ENCODE results near the gene MXD1. TPM values are rescaled to one million over a fixed set of nuclear protein-coding genes. Genes with fewer than 3 reads are reported as not detected.

MXD1 gene
- total RNA-seq, 1 experiment from 2014 or later = 3.7 TPM

DNA sequence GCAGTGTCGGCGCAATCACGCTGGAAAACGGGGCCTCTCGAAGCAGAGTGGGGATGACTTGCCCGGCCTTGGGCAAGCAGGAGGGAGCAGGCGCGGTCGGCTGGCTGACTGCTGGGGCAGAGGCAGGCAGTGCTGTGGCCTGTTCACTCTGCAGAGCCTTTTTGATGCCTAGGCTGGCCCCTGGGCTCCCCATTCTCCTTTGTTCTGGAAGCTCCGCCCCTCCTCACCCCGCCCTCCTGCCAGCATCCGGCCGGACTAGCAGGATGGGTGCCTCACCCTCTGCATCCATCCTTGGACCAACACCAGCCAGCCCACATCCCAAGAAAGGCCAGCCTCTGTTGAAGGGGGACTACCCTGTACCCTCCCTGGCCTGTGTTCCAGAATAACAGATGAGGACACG, 46.6 kb downstream of the MXD1 start, which contains the start of gene ASPRV1:
Gene ASPRV1 (minus strand): TSS at position 136 of the 400 bp plus-strand sequence. CDS start 195 bp downstream, outside the sequence.
- H3K18ac ChIP-seq (ENCODE audit: insufficient read length, low read depth, low read length) = no peak within 1 kb of the TSS
- H2BK15ac ChIP-seq (ENCODE audit: low read depth, low read length) = no peak within 1 kb of the TSS
- H2AK5ac ChIP-seq (ENCODE audit: insufficient read length, low read length) = no peak within 1 kb of the TSS
- Mint-ChIP-seq H3K4me3 (no peak within 1 kb of the TSS; a peak in 1 of 5 replicates), H3K36me3 (ENCODE audit: insufficient read depth in 1 of 3, low read depth in 3 of 3) (no peaks in the 10 kb centered on the region), H3K27ac (no peak within 1 kb of the TSS; a peak in 1 of 7 replicates), H3K4me1 (peaks cover 15 to 17% of the 10 kb centered on the region in 2 experiments), H3K9me3 (no peaks in the 10 kb centered on the region), H3K27me3 (ENCODE audit: low read depth) (peaks cover 8% of the 10 kb centered on the region)
- no peak within 1 kb of the TSS for H3K27ac ChIP-seq (ENCODE audit: insufficient read length, low read depth, low read length)
- no peak within 1 kb of the TSS for H3K56ac ChIP-seq (ENCODE audit: insufficient read length, low read depth, low read length)
- no peak within 1 kb of the TSS for H2BK20ac ChIP-seq (ENCODE audit: low read depth, low read length, poor library complexity, severe bottlenecking)
- no peaks in the 10 kb centered on the region for H4K20me1 ChIP-seq (ENCODE audit: control insufficient read depth, insufficient read depth, insufficient read length)
- no CpG with 5 or more reads among the region's 14 CpGs for WGBS (ENCODE audit: extremely low coverage, insufficient read length, low lambda C conversion rate)
- H4K91ac ChIP-seq (ENCODE audit: insufficient read length, low read depth, low read length) = no peak within 1 kb of the TSS
- no peak within 1 kb of the TSS for H3K4ac ChIP-seq (ENCODE audit: low read depth, low read length)
- no peaks in the 10 kb centered on the region for H3K9me3 ChIP-seq (ENCODE audit: control insufficient read depth, low read depth, low read length)
- H2AFZ ChIP-seq (ENCODE audit: low read length) = no peak within 1 kb of the TSS
- no peaks in the 10 kb centered on the region; the same call in 1 of the 2 replicates for H3K4me1 ChIP-seq (ENCODE audit: insufficient read depth, low read length)
- no peak within 1 kb of the TSS for H3T11ph ChIP-seq (ENCODE audit: low read length)
- H3K14ac ChIP-seq (ENCODE audit: insufficient read depth, low read length) = no peak within 1 kb of the TSS
- no peak within 1 kb of the TSS for H2BK12ac ChIP-seq (ENCODE audit: insufficient read length, low read depth, low read length)
- no peak within 1 kb of the TSS for H2BK5ac ChIP-seq (ENCODE audit: insufficient read length, low read length)
- no peak within 1 kb of the TSS for H3K4me2 ChIP-seq (ENCODE audit: insufficient read depth, insufficient read length, low read length)
- TF ChIP-seq, protein P1, sequence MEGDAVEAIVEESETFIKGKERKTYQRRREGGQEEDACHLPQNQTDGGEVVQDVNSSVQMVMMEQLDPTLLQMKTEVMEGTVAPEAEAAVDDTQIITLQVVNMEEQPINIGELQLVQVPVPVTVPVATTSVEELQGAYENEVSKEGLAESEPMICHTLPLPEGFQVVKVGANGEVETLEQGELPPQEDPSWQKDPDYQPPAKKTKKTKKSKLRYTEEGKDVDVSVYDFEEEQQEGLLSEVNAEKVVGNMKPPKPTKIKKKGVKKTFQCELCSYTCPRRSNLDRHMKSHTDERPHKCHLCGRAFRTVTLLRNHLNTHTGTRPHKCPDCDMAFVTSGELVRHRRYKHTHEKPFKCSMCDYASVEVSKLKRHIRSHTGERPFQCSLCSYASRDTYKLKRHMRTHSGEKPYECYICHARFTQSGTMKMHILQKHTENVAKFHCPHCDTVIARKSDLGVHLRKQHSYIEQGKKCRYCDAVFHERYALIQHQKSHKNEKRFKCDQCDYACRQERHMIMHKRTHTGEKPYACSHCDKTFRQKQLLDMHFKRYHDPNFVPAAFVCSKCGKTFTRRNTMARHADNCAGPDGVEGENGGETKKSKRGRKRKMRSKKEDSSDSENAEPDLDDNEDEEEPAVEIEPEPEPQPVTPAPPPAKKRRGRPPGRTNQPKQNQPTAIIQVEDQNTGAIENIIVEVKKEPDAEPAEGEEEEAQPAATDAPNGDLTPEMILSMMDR (conservative IDR thresholded peaks at IDR 0.05) = no peak
- H4K5ac ChIP-seq (ENCODE audit: insufficient read length, low read depth, low read length) = no peak within 1 kb of the TSS
- no peak within 1 kb of the TSS for H3K23ac ChIP-seq (ENCODE audit: insufficient read length, low read depth, low read length)
- no peak within 1 kb of the TSS for H2BK120ac ChIP-seq (ENCODE audit: low read depth, low read length, poor library complexity, severe bottlenecking)
- H3K79me1 ChIP-seq (ENCODE audit: insufficient read depth, low read depth, low read length, poor library complexity, severe bottlenecking) = no peaks in the 10 kb centered on the region
- H3K79me2 ChIP-seq (ENCODE audit: insufficient read depth, low read length) = no peaks in the 10 kb centered on the region
- DNase-seq = no peak
- H3K9ac ChIP-seq (ENCODE audit: extremely low read depth, insufficient read length, low read length) = no peak within 1 kb of the TSS
- no peaks in the 10 kb centered on the region for H3K27me3 ChIP-seq (ENCODE audit: insufficient read depth, low read length)
- H3K23me2 ChIP-seq (ENCODE audit: insufficient read length, low read depth, low read length, poor library complexity, severe bottlenecking) = no peaks in the 10 kb centered on the region
- H4K8ac ChIP-seq (replicated peaks; ENCODE audit: insufficient read length, low read depth, low read length) = no peak within 1 kb of the TSS

All from H9 (cell line).